ENCODE data around the gene ARHGEF2.
"Not testable (repeated sequence)": the region's sequence is repeated elsewhere in the genome, so short reads cannot be mapped to it uniquely, and the experiment has no call there.

ARHGEF2 gene

GRCh38 chr1:155940993-155941844 lies 37.1 kb downstream of the ARHGEF2 start, which contains the start of gene RXFP4:
Gene RXFP4 (plus strand): TSS chr1:155941638. CDS start chr1:155941710, 72 bp downstream.
- peak; percentile 34 for DNase-seq

GRCh38 chr1:155940482-155940992 lies 37.8 kb downstream of the ARHGEF2 start:
- no peak for DNase-seq

- DNase-seq = peak; percentile 24
Measured at GRCh38 chr1:155938220-155938627, 40.1 kb downstream of the ARHGEF2 start.

GRCh38 chr1:155934936-155935590 lies 43.3 kb downstream of the ARHGEF2 start:
- no peak for DNase-seq

GRCh38 chr1:155934097-155934935 lies 44.0 kb downstream of the ARHGEF2 start, which contains the start of gene KHDC4:
Gene KHDC4 (minus strand): TSS chr1:155934413. CDS start chr1:155934373, 40 bp downstream.
- peak; percentile 96 for DNase-seq

- no peak for DNase-seq
Measured at GRCh38 chr1:155933591-155934096, 44.7 kb downstream of the ARHGEF2 start.

- DNase-seq = no peak
Measured at GRCh38 chr1:155932487-155932886, 45.9 kb downstream of the ARHGEF2 start.

- no peak for DNase-seq
Measured at GRCh38 chr1:155932081-155932480, 46.3 kb downstream of the ARHGEF2 start.

GRCh38 chr1:155931332-155932038 lies 46.9 kb downstream of the ARHGEF2 start:
- DNase-seq = no peak

- DNase-seq = not testable (repeated sequence)
Measured at GRCh38 chr1:155930725-155931124, 47.6 kb downstream of the ARHGEF2 start.

GRCh38 chr1:155929057-155929456 lies 49.3 kb downstream of the ARHGEF2 start:
- DNase-seq = no peak

- no peak for DNase-seq
Measured at GRCh38 chr1:155925506-155925905, 52.8 kb downstream of the ARHGEF2 start.

- no peak for DNase-seq
Measured at GRCh38 chr1:155920717-155921116, 57.6 kb downstream of the ARHGEF2 start.

GRCh38 chr1:155919801-155920200 lies 58.5 kb downstream of the ARHGEF2 start:
- DNase-seq = no peak

GRCh38 chr1:155918660-155919059 lies 59.7 kb downstream of the ARHGEF2 start:
- DNase-seq = no peak

- no peak for DNase-seq
Measured at GRCh38 chr1:155913969-155914757, 64.2 kb downstream of the ARHGEF2 start.

- no peak for DNase-seq
Measured at GRCh38 chr1:155912056-155912536, 66.3 kb downstream of the ARHGEF2 start.

GRCh38 chr1:155911156-155912055 lies 66.9 kb downstream of the ARHGEF2 start, which contains the start of gene RIT1:
Gene RIT1 (minus strand): TSS chr1:155911349. CDS start chr1:155910761, 588 bp downstream.
- peak; percentile 88 for DNase-seq

GRCh38 chr1:155910621-155911121 lies 67.7 kb downstream of the ARHGEF2 start:
- no peak for DNase-seq
